Measurements from ENCODE around the gene TMEM108. TPM values are rescaled to one million over a fixed set of nuclear protein-coding genes. Genes with fewer than 3 reads are reported as not detected.
A peak's percentile ranks its signal among the peaks of the same experiment; 100 is the strongest.

Gene TMEM108
- total RNA-seq, 1 donor from 2014 or later, result 0.60 TPM

GRCh38 chr3:133361435-133361834 is 323.2 kb downstream of the TMEM108 start:
- no peak for ATAC-seq

- ATAC-seq, result no peak
These were observed 324.3 kb downstream of the TMEM108 start for GRCh38 chr3:133362539-133362938.

GRCh38 chr3:133364704-133365103 is 326.5 kb downstream of the TMEM108 start:
- no peak for ATAC-seq

- no peak for ATAC-seq
These were observed 328.7 kb downstream of the TMEM108 start for GRCh38 chr3:133366921-133367320.

GRCh38 chr3:133367403-133367802 is 329.2 kb downstream of the TMEM108 start:
- ATAC-seq, result no peak

GRCh38 chr3:133367956-133368355 is 329.8 kb downstream of the TMEM108 start:
- no peak for ATAC-seq

GRCh38 chr3:133368371-133369067 is 330.3 kb downstream of the TMEM108 start:
- ATAC-seq, result no peak

GRCh38 chr3:133369068-133369440 is 330.9 kb downstream of the TMEM108 start:
- ATAC-seq, result no peak

- ATAC-seq, result no peak
These were observed 333.0 kb downstream of the TMEM108 start for GRCh38 chr3:133371181-133371580.

- ATAC-seq, result no peak
These were observed 333.5 kb downstream of the TMEM108 start for GRCh38 chr3:133371676-133372075.

- ATAC-seq, result no peak
These were observed 336.7 kb downstream of the TMEM108 start for GRCh38 chr3:133374708-133375402.

- no peak for ATAC-seq
These were observed 337.2 kb downstream of the TMEM108 start for GRCh38 chr3:133375403-133375745.

- ATAC-seq, result no peak
These were observed 338.6 kb downstream of the TMEM108 start for GRCh38 chr3:133376810-133377209.

GRCh38 chr3:133377396-133377795 is 339.2 kb downstream of the TMEM108 start:
- peak; percentile 43 for ATAC-seq

GRCh38 chr3:133379926-133380325 is 341.7 kb downstream of the TMEM108 start:
- ATAC-seq, result no peak

- no peak for ATAC-seq
These were observed 342.5 kb downstream of the TMEM108 start for GRCh38 chr3:133380481-133381225.

GRCh38 chr3:133381346-133382109 is 343.3 kb downstream of the TMEM108 start:
- ATAC-seq, result no peak

- peak; percentile 92 for ATAC-seq
These were observed 345.0 kb downstream of the TMEM108 start for GRCh38 chr3:133383175-133383574.

- no peak for ATAC-seq
These were observed 345.6 kb downstream of the TMEM108 start for GRCh38 chr3:133383741-133384140.

- peak; percentile 66 for ATAC-seq
These were observed 346.3 kb downstream of the TMEM108 start for GRCh38 chr3:133384331-133385027.

GRCh38 chr3:133386876-133387275 is 348.7 kb downstream of the TMEM108 start:
- ATAC-seq, result no peak

- no peak for ATAC-seq
These were observed 349.1 kb downstream of the TMEM108 start for GRCh38 chr3:133387341-133387740.

All from esophagus mucosa (tissue), 1 donor.